ENCODE data around the gene PCSK5. TPM values are rescaled to one million over a fixed set of nuclear protein-coding genes. Genes with fewer than 3 reads are reported as not detected.

Gene PCSK5
- total RNA-seq, 1 experiment from 2014 or later: 0.48 TPM

DNA sequence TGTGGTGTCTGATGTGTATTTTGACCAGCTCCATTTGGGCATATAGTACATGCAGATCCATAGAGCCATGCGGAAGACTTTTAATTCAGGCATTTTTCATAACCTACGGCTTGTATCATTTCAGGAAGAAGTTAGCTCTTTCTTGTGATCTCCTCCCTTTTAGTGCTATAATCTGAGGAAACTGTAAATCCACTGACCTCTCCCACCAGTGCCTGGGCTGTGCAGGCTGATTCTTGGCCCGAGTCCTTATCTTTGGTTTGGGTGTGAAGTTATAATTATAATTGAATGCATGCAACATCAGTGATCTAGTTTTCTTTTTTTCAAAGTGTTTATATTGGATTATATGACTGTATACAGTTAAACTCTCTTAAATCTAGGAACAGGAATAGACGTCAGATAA is 247.9 kb downstream of the PCSK5 start:
- DNase-seq (ENCODE audit: low spot score): no peak

DNA sequence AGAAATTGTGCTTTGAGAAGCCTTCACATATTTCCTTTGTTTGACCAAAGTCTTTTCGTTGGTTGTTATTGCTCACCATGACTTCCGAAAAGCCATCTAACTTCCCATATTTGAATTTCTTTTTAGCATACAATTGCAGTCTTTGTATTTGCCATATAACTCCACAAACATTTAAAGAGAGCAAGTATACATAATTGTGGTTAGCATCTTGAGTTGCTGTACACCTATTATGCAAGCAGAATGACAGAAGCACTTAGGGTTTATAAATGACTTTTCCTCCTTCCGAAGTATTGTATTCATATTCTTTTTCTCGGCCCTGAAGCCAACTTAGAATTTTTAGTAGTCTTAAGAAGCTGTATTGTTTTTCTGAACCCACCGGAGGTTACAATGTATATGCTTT is 253.4 kb downstream of the PCSK5 start:
- DNase-seq (ENCODE audit: low spot score): no peak

DNA sequence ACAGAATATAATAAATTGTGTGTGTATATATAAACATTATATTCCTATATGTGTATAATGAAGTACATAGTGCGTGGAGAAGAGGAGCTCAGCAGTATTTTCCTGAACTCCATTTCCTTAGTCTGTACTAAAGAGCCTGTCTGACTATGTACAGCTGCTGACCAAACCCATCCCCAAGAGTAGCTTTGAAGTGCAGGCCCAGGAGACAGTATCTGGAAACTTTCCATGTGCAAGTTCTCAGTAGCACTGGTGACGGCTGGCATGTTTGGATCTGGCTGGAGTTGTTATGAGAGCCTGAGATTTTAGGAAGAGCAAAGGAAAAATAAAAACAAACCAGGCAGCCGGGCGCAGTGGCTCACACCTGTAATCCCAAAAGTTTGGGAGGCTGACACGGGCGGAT is 259.5 kb downstream of the PCSK5 start:
- no peak for DNase-seq (ENCODE audit: low spot score)

DNA sequence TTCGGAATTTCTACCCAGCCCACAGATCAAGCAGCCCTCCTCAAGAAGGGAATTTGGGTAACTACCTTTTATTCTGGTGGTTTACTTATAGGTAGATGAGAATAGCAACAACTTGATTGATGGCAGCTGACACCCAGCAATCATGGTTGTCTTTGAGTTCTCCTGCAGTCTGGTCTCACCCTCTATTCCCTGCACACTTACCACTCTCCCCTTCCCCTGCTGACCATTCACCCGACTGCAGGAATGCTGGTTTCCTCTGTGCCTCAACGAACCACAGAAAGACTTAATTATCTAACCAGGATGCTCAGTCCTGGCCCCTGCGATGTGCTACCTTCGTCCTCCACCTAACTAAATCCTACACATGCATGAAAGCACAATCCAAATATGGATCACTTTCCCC is 260.8 kb downstream of the PCSK5 start:
- no peak for DNase-seq (ENCODE audit: low spot score)

DNA sequence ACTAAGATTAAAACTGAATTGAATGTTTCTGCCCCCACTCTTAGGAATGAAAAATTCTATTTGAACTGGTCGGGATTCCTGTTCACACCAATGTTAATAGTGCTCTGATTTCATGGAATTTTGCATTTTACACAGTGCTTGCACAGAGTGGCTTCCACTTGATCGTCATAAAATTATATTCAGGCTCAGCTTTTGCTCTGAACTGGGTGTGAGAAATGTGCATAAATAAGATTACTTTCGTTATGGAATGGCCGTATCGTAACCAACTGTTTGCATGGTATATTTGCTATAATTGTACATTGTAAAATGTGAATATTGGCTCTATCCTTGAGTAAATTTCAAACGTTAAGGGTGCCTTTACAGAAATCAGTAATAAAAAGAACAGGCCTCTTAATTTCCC is 262.9 kb downstream of the PCSK5 start:
- no peak for DNase-seq (ENCODE audit: low spot score)

DNA sequence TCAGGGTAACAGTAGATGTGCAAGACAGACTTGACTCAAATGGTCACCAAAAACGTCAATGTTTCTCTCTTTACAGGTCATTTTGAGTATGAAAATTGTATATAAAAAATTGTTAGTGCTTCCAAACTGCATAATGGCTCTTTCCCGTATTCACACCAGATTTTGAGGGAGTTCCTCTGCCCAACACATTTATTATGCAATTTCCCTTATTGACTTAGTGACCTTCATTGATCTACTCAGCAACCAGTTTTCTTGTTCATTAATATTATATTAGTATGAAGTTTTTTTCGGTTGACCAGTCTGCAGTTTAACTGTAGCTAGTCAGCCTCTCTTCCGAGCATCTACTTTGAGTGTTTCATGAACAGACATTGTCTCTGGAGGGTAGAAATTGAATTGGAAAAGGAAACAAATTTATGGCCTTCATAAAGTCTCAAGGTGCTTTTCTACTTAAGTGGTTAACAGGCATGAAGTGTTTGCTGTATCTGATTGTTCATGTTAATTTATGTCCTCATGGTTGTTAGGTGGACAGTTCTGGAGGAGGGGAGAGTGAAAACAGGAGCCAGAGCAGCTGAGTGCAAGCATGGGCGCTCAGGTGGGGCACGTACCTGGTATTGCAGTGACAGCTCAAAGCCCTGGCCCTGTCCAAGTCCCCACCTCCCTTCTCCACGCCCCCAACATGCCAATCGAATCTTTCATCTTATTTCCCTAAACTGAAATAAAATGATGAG is 263.6 kb downstream of the PCSK5 start:
- DNase-seq (ENCODE audit: low spot score): no peak

DNA sequence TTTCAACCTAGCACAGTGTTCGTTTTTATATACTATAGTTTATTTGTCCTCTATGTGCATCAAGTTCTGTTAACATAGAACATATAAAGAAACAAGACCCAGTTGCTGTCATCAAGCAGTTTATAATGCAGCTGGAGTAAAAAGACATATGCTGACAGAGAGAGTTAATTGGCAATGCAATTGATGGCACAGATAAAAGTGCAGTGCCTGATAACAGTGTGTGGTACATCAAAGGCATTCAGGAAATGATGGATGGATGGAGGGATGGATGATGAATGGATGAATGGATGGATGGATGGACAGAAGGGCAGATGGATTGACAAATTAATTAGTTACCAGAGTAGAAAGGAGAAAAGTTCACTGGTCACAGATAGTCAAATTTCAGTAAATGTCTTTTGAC is 264.9 kb downstream of the PCSK5 start:
- no peak for DNase-seq (ENCODE audit: low spot score)

DNA sequence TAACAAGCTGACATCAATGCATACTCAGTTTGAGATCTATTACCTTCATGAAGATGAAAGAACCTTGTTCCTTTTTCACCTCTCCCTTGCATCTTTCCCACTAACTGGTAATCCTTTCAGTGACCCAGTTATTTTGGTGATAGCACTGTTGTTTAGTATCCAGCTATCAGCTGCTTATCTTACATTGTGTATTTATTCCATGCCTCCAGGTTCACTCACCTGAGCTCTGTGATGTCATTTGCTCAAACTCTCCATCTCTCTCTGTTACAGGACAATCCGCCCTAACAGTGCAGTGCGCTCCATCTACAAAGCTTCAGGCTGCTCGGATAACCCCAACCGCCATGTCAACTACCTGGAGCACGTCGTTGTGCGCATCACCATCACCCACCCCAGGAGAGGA is 268.2 kb downstream of the PCSK5 start:
- DNase-seq (ENCODE audit: low spot score): no peak

DNA sequence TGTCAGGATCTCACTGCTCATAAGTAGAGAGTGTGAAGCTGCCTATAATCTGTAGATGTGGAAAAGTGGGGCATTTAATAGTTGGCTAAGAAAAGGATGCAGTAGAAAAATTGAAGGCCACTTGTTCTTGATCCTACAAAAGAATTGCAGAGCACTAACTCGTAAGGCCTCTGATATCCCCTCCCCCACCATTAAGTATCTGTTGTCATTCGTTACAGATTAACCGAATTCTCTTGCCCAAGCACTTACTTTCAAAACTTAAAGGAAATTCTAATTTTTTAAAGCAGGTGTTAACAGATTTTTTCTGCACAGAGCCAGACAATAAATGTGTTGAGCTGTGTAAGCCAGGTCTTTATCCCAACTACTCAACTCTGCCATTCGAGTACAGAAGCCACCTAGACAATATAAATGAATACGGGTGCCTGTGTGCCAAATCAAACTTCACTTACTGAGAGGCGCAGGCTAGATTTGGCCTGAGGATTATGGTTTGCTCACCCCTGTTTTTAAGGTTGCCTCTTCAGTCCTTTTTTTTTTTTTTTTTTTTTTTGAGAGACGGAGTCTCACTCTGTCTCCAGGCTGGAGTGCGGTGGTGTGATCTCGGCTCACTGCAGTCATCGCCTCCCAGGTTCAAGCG is 268.9 kb downstream of the PCSK5 start:
- DNase-seq (ENCODE audit: low spot score): no peak

DNA sequence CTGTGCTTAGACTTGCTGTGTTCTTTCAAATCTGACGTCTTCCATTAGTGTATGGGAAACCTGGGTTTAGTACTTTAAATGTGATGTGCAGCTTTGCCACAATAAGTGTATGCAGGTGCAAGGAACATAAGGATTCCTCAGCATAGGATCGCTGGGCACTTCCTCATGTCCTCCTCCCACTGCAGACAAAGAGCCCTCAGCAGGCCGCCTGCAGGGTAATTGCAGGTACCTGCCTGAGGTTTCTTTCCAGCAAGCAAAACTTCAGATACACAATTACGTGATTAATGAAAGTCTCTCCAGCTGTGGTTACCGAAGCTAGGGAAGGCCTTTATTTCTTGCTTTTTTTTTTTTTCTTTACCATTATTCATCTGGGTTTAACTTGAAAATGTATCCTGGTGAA is 270.6 kb downstream of the PCSK5 start:
- no peak for DNase-seq (ENCODE audit: low spot score)

DNA sequence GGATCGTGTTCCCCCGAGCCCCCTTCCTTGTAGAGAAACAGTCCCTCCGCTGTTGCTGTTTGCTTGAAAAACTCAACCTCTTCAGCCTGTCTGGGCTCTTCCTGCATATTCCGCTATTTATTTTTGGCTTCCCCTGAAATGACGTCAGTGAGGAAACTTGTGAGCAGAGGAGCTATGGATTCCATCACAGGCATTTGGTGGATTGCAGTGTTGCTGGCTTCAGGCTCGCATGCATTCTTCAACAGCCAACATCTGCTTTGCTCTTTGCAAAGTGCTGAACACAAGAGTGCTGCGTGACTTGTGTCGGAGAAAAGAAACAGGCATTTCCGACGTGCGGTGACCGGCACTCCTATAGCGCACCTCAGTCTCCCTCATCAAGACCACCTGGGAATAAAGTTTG is 271.1 kb downstream of the PCSK5 start:
- no peak for DNase-seq (ENCODE audit: low spot score)

DNA sequence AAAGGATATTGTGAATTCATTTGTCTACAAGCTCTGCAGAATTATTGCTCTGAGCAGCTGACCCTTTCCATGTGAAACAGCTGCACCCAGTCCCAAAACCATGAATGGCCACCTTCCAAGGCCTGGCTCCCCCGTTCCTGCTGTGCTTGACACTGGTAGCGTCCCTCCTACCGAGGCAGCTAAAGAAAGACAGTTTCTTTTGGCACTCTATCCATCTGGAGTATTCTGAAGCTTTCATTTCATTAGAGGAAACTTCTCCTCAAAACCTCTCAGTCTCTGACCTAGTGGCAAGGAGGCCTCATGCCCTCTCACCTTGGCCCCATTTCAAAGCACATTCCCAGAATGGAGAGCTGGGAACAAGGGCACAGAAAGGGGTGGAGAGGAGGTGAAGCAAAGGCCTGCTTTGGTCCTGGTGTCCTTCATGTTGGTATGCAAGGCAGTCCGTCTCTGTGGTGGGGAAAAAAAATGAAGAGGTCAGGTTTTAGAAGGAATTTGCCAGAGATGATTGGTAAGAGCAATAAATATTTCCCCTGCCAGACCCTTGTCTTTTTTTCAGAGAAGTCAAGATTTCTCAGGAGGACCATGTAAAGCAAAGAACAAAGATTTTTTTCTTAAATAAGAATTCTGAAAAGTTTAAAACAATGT is 271.7 kb downstream of the PCSK5 start:
- no peak for DNase-seq (ENCODE audit: low spot score)

DNA sequence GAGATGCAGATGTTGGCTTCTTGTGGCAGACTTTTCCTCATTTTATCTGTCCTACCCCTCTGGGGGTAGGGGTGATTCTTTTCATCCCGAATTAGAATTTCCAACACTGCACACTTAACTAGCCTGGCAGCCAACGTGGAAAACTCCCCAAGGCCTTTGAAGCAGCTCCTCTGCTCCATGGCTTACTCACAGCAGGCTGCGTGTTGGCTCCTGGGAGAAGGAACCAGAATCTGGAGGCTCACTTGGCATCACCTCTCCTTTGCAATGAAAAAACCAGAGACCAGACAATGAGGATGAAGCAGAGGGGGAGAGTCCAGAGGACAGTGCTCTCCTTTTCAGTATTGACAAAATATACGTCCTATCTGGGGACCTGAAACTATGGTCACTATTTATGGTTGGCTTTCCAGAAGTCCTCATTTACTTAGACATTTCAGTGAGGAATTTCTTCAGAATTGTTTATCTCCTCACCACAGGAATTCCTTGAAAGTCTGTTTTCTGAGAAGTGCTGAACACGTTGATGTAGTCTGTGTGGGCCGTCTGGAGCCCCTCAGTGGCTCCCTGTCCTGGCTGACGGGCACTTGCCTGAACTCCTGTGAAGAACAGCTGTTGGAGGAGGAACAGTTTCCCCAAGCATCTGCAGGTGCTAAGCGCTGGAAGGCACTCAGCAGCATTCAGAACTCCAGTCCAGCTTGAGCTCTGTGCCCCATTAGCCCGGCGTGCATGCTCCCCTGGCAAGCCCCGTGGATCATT is 272.5 kb downstream of the PCSK5 start:
- no peak for DNase-seq (ENCODE audit: low spot score)

DNA sequence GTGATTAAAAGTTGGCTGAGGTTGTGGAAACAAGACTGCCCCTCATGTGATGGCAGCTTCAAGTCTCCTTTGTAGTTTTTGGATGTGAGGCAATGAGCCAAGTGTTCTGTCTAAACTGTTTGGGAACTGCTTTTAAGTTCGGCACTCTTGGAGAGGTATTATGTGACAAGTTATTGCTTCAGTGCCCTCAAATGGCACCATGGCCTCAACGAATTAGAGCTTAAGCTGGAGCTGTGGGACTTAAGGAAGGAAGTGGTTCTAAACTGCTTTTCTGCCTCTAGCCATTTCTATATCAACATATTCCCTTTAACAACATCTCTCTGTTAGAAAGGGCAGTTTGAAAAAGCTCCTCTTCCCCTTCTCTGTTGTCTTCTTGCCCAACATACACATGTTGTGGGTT is 276.1 kb downstream of the PCSK5 start:
- DNase-seq (ENCODE audit: low spot score): no peak

DNA sequence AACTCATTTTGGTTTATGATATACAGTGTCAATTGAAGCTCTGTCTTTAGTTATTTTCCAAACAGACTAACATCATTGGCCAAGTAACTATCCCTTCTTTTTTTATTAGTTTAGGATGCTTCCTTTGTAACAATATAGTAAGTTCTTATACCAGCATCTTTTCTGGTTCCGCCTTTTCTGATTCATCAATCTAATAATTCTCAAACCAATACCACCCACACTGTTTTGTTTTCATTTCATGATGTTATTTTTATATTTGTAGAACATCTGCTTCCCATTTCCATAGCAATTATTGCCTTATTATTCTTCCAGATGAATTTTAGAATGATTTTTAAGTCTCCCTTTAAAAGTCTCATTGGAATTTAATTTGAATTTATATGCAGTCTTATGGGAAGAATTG is 285.7 kb downstream of the PCSK5 start:
- no peak for DNase-seq (ENCODE audit: low spot score)

DNA sequence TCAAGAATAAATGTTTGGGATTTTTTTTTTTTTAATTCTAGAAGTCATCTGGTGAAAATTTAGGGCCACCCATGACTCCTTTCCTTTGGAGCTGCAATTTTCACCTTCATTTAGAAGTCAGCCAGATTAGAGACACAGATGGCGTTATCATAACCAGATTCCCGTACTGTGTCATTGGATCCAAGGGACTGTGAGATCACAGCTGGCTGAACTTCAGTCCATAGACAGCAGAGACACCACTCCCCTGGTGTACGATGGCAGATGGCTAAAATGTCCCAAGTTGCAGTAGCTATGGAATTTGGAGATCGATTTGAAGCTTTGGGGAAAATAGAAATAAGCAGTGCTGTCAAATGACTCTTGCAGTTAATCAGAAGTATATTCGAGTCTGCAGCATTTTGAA is 287.5 kb downstream of the PCSK5 start:
- DNase-seq (ENCODE audit: low spot score): no peak

DNA sequence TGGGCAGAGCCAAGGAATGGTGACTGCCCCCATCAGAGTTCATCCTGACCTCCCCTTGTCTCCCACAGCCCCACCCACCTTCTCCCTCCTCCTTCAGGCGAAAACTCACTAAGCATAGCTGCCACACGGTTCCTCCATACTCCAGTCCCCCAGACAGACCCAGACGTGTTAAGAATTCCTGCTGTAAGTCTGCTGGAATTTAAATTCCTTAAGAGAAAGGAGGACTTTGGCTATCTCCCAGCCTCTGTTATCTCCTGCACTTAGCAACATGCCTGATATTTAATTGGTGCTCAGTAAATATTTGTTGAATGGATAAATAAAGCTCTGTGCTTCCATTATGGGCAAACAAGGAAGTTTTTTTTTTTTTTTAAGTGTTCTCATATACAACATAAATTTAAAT is 290.1 kb downstream of the PCSK5 start:
- peak; percentile 68 for DNase-seq (ENCODE audit: low spot score)

DNA sequence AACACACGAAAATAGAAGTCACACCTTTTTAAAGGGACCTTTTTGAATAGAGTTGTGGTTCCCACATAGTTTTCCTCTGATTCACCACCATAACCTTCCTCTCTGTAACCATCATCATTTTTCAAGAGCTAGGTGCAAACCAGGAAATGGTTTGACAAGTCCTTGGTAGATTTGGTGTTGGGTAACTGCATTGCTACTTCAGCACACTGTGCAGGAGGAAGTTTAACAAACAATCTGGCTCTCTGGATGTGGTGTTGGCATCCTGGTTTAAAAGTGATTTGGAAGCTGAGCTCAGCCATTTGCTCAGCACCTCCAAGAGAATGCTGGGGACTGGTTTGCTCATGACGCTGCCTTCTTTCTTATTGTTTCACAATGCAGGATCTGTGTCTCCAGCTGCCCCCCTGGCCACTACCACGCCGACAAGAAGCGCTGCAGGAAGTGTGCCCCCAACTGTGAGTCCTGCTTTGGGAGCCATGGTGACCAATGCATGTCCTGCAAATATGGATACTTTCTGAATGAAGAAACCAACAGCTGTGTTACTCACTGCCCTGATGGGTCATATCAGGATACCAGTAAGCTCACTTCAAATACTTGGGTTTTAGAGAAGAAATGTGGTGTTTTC is 290.7 kb downstream of the PCSK5 start:
- DNase-seq (ENCODE audit: low spot score): peak; percentile 90

DNA sequence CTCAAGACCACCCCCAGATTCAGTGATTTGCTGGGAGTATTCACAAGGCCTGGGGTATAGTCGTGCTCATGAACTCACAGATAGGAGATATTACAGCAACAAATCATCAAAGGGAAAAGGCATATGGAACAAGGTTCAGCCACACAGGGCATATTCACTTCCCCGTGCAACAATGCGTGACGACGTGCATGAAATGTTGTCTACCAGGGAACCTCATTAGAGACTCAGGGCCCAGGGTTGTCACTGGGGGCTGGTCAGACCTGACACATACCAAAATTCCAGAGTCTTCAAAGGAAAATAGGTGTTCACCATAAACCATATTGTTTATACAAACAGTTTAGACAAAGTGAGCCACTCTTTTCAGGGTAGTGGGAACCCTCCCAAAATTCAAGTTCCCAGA is 291.3 kb downstream of the PCSK5 start:
- DNase-seq (ENCODE audit: low spot score): no peak

DNA sequence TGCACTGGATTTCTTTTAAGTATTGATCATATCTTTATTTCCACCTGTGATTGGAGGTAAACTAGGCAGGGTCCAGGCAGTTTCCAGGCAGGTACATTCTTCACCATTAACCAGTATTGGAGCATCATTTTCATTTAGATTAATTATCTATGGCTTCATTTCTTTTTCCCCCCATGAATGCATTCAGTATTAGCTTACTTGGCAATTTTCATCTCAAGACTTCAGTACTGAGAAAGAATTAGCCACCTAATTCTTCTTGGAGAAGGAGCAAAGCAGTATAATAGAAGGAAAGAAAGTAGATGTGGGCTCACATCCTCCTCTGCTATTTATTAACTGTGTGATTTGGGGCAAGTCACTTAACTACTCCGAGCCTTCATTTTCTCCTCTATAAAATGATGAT is 295.0 kb downstream of the PCSK5 start:
- no peak for DNase-seq (ENCODE audit: low spot score)

DNA sequence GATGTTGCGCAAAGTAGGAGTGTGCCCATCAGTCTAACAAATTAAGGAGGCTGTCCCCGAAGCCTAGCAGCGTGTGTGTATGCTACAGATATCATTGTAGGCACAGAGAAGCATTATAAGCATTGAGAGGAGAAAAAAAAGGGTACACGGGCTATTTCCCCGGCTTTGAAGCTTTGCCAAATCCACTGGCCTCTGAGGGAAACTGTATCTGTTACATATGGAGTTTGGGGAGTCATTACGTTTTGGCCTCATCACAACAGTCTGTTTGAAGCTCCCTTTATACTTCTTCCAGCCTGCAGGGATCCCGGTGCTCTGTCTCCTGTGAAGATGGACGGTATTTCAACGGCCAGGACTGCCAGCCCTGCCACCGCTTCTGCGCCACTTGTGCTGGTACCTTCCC is 297.8 kb downstream of the PCSK5 start:
- DNase-seq (ENCODE audit: low spot score): no peak

DNA sequence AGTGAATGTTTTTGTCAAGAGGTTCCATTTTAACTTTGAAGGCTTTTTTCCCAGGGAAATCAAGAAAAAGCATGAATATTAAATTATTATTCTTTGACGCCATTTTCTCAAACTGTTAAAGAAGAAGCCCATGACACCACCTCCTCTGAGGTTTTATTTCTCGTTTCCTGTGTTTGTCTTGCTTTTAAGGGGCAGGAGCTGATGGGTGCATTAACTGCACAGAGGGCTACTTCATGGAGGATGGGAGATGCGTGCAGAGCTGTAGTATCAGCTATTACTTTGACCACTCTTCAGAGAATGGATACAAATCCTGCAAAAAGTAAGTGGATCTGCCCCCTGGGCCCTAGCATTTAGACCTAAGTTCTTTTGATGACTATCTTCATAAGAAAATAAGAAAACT is 298.4 kb downstream of the PCSK5 start:
- DNase-seq (ENCODE audit: low spot score): no peak

Measured in A172 (cell line).